ENCODE data around the gene SP110. TPM values are rescaled to one million over a fixed set of nuclear protein-coding genes. Genes with fewer than 3 reads are reported as not detected.

Gene SP110
- total and polyA plus RNA-seq, 9 of the 15 experiments (the other 6 are each of a cell fraction or from before 2014, with no cell fraction given) = 3.6 to 11.0 (median 7.1) TPM

DNA sequence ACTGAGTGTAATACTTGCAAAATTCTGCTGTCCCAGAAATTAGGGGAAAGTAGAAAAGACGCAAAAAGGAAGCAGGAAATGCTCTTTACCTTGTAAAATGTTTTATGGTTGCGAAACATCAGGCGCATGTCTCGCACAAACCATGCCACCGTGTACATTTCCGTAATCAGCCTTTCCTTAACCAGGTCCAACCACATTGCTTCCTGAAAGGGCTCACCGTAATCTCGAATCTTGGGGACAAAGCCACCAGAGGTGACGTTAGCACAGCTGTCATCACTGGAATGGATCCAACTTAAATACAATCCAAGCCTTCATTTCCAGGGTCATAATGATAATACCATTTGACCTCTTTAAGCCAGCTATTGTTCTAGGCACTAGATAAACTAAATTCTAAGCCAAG is 49.3 kb downstream of the SP110 start (continued):
- TF ChIP-seq JUND (IDR thresholded peaks at IDR 0.05; ENCODE audit: borderline replicate concordance, low read depth, low read length) = peak; percentile 53; the same call in 1 of the 2 replicates
- peak; percentile 55; the same call in 1 of the 3 replicates for TF ChIP-seq JUND (tag; IDR thresholded peaks at IDR 0.05; ENCODE audit: borderline replicate concordance, low read depth, low read length)
- TF ChIP-seq CBX8 (IDR thresholded peaks at IDR 0.05; ENCODE audit: borderline replicate concordance, extremely low read depth, low read depth, low read length, poor library complexity, severe bottlenecking) = no peak
- TF ChIP-seq, protein P1, sequence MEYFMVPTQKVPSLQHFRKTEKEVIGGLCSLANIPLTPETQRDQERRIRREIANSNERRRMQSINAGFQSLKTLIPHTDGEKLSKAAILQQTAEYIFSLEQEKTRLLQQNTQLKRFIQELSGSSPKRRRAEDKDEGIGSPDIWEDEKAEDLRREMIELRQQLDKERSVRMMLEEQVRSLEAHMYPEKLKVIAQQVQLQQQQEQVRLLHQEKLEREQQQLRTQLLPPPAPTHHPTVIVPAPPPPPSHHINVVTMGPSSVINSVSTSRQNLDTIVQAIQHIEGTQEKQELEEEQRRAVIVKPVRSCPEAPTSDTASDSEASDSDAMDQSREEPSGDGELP (CRISPR knock-in tag; IDR thresholded peaks at IDR 0.05; ENCODE audit: borderline replicate concordance) = 0 out of 2 replicates have a peak, but pooled peaks have one; percentile 20
- peak; percentile 28; the same call in 1 of the 2 replicates for TF ChIP-seq CBFA2T3 (IDR thresholded peaks at IDR 0.05)
- TF ChIP-seq, protein P2, sequence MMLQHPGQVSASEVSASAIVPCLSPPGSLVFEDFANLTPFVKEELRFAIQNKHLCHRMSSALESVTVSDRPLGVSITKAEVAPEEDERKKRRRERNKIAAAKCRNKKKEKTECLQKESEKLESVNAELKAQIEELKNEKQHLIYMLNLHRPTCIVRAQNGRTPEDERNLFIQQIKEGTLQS (IDR thresholded peaks at IDR 0.05) = peak; percentile 66
- TF ChIP-seq, protein P2 (CRISPR knock-in tag; conservative IDR thresholded peaks at IDR 0.05) = no peak
- TF ChIP-seq NR2C2 (CRISPR knock-in tag; IDR thresholded peaks at IDR 0.05) = no peak
- peak; percentile 40; the same call in 1 of the 2 replicates for TF ChIP-seq NR2C2 (tag; IDR thresholded peaks at IDR 0.05)
- TF ChIP-seq CEBPB (tag; IDR thresholded peaks at IDR 0.05) = peak; percentile 90
- TF ChIP-seq ATF7 (IDR thresholded peaks at IDR 0.05) = peak; percentile 79

Data from K562 (cell line).